Skin epidermis (tissue), 12 donors: ENCODE data around the gene ZBTB16.

ENCODE experiments used
- H3K27ac ChIP-seq, 21 experiments: fragments of 200-600 bp; sonication (generic) in 11 of 21; one replicate each; pipeline ENCODE4 v1.5.0; 2020; ENCODE audit warnings: mild to moderate bottlenecking in 3 of 21, inconsistent platforms in 2 of 21, moderate library complexity in 2 of 21
- H3K4me3 ChIP-seq, 7 experiments: fragments of 200-600 bp; sonication (generic) in 2 of 7; one replicate each; pipeline ENCODE4 v1.5.0; 2020; ENCODE audit warnings: inconsistent platforms in 2 of 7, mild to moderate bottlenecking in 2 of 7, moderate library complexity in 1 of 7

The ZBTB16 gene

DNA sequence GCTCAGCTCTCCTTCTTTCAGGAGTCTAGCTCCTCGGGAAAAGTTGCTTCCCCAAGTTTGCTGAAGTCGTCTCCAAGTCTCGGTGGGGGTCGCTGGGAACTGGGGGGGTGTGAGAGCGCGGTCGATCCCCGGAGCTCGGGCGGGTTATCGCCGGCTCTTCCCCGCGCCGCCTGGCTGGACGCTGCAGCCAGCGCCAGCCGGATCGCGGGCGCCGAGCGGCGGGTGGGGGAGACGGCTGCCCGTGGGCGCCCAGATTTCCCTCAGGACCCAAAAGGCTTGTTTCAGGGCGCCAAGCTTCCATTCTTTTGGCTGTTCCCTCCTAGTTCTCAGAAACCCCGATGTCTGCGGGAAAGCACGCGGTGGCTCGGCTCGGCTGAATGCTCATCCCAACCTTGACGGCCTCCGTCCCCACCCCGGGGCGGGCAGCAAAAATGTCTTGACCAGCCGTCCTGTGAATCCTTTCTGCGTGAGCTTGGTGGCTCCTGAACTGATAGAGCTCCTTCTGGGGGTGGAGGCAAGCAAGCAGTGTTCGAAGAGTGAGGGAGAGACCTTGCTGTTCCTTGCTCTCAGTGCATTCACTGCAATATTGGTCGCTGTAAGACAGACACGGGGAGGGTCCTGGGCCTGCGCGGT is 1.7 kb downstream of the ZBTB16 start:
- Histone ChIP-seq H3K27ac (peak overlapping the region in 19 of 21 experiments; percentile 20 to 94 (median 73)), H3K4me3 (peak overlapping the region; percentile 44 to 69 (median 57))

DNA sequence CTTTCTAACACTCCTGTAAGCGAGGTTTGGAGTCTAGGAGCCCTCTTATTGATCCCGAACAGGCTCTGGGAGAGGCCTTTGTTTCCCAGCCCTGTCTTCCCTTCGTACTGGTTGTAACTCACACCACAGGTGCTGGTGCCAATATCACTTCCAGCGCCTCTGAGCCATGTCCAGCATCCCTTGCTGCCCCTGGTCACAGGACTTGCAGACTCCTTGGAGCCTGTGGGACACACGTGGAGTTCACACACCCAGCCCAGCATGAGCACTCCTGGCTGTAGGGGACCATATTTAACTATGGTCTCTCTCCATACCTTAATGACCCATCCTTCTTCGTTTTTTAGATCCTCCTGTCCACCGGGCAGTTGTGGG is 2.2 kb downstream of the ZBTB16 start:
- Histone ChIP-seq H3K27ac (peak overlapping the region in 13 of 21 experiments; percentile 8 to 94 (median 77)), H3K4me3 (peak overlapping the region; percentile 44 to 69 (median 57))

DNA sequence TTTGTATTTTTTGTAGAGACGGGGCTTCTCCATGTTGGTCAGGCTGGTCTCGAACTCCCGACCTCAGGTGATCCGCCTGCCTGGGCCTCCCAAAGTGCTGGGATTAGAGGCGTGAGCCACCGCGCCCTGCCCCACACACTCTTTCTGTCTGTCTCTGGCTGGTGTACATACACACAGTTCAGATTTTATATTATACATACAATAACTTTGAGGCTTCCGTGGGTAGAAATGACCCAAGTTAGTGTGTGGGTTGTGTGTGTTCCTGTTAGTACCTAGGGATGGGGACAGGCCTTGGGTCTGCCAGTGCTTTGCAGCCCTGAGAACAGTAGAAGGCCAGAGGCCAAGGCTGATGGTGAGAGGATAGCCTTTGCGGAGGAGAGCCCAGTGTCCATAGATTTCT is 2.8 kb downstream of the ZBTB16 start:
- Histone ChIP-seq H3K4me3 (no peak overlapping the region), H3K27ac (peak overlapping the region in 1 of 21 experiments; percentile 94)

GRCh38 chr11:114063149-114063828 is 3.8 kb downstream of the ZBTB16 start:
- Histone ChIP-seq H3K4me3 (no peak overlapping the region), H3K27ac (no peak overlapping the region)

- Histone ChIP-seq H3K4me3 (no peak overlapping the region), H3K27ac (no peak overlapping the region)
Observed at GRCh38 chr11:114063829-114064201, 4.3 kb downstream of the ZBTB16 start.

- no peak overlapping the region for H3K4me3 ChIP-seq
- no peak overlapping the region for H3K27ac ChIP-seq
Observed at GRCh38 chr11:114064216-114064615, 4.7 kb downstream of the ZBTB16 start.

DNA sequence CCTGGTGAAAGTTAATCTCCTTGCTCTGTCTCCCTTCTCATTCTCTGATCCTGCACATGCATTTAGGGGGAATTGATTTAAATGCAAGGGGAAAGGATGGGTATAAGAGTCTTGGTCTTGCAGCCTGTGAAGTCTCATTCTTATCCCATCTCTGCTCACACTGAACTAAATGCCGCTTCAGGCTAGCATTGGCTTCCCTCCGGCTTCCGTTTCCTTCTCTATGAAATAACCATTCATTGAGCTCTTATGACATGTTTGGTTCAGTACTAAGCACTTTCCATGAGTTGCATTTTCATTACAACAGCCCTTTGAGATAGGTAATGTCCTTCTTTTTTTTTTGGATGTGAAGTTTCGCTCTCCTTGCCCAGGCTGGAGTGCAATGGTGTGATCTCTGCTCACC is 5.6 kb downstream of the ZBTB16 start:
- Histone ChIP-seq H3K4me3 (no peak overlapping the region), H3K27ac (no peak overlapping the region)

GRCh38 chr11:114066046-114066648 is 6.6 kb downstream of the ZBTB16 start:
- H3K27ac ChIP-seq: no peak overlapping the region
- H3K4me3 ChIP-seq: no peak overlapping the region

DNA sequence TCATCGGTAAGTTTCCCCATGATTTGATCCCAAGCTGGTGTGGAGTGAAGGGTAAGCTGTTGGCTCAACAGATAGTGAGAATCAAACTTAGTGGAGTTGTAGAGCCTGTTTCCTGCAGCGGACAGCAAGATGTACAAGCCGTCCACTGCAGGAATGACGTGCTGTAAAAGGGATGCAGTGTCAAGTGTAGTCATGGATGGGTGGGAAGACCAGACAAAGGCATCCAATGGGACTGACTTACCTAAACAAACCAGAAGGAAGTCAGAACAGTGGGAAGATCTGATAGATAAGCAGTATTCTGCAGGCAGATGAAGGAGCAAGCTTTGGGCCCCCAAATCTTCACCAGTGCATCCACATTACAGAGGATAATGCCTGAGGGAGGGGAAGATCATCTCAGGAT is 8.8 kb downstream of the ZBTB16 start:
- no peak overlapping the region for H3K4me3 ChIP-seq
- no peak overlapping the region for H3K27ac ChIP-seq

GRCh38 chr11:114070464-114071139 is 11.1 kb downstream of the ZBTB16 start:
- Histone ChIP-seq H3K27ac (no peak overlapping the region), H3K4me3 (no peak overlapping the region)

GRCh38 chr11:114073007-114073827 is 13.7 kb downstream of the ZBTB16 start:
- H3K4me3 ChIP-seq: no peak overlapping the region
- peak overlapping the region in 1 of 21 experiments; percentile 16 for H3K27ac ChIP-seq

DNA sequence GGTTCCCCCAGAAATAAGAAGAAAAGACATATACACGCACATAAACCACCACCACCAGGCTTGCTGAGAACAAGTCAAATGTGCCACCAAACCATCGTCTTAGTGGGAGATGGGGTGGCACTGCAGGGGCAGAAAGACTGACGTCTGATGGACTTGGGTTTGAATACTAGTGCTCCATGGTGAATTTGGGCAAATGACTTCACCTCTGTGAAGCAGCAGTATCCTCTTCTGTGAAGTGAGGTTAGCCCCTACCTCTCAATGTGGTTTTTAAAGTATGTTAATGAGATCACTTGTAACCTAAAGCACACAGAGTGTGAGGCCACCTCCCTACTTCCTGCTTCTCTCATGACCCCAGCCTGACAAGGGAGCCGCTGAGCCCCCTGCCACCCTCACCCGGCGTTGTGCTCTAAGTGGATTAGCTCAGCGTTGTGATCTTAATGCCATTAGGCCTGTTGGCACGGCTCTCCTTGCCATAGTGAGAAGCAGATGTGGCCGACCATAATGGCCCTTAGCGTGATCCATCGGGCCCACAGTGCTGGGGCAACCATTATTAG is 14.4 kb downstream of the ZBTB16 start:
- H3K27ac ChIP-seq: peak overlapping the region in 1 of 21 experiments; percentile 16
- no peak overlapping the region for H3K4me3 ChIP-seq

- Histone ChIP-seq H3K27ac (peak overlapping the region in 1 of 21 experiments; percentile 5), H3K4me3 (no peak overlapping the region)
Observed at GRCh38 chr11:114074546-114075343, 15.2 kb downstream of the ZBTB16 start.

GRCh38 chr11:114075344-114075610 is 15.8 kb downstream of the ZBTB16 start:
- Histone ChIP-seq H3K4me3 (no peak overlapping the region), H3K27ac (peak overlapping the region in 3 of 21 experiments; percentile 5 to 48 (median 20))

GRCh38 chr11:114075891-114076441 is 16.5 kb downstream of the ZBTB16 start:
- H3K27ac ChIP-seq: peak overlapping the region in 5 of 21 experiments; percentile 4 to 54 (median 20)
- no peak overlapping the region for H3K4me3 ChIP-seq

GRCh38 chr11:114076921-114077331 is 17.4 kb downstream of the ZBTB16 start:
- Histone ChIP-seq H3K27ac (peak overlapping the region in 2 of 21 experiments; percentile 27 to 33), H3K4me3 (no peak overlapping the region)

DNA sequence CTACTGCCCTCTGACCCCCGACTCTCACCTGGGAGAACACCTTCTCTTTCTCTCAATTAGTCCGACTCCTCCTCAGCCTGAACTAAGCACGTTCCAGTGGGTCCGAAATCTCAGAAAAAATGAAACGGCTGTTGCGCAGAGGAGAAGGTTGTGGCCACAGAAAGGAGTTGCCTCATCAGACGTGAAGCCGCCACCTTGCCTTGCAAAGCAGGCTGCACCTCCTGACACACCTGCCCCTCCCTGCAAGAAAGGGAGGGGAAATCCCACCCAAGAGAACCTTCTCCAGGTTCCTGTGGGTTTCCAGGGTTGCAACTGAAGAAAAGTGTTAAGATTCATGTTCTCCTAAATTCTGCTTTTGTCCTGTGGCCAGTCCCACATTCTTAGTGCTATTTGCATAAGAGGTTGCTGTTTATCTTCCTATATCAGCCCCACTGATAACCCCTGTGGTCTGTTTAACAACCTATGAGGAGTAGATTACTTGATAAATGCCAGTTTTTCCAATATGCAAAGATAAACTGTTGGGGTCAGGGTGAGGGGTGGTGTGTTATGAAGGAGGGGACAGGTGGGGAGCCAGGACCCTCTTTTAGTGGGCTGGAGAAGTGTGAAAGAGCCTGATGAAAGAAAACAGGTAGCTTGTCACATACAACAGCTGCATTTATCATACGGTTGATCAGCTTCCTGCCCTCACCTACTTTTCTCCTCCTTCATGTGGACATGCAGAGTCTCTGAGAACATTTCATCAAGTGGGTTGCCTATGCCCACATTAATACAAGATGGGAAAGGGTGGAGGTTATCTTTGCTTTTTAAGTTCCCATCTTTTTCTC is 18.2 kb downstream of the ZBTB16 start:
- H3K27ac ChIP-seq: peak overlapping the region in 3 of 21 experiments; percentile 1 to 33 (median 27)
- H3K4me3 ChIP-seq: no peak overlapping the region

GRCh38 chr11:114078423-114078822 is 18.9 kb downstream of the ZBTB16 start:
- Histone ChIP-seq H3K27ac (peak overlapping the region in 3 of 21 experiments; percentile 11 to 33 (median 16)), H3K4me3 (no peak overlapping the region)
